ENCODE data around the gene MEIOSIN.
A peak's percentile ranks its signal among the peaks of the same experiment; 100 is the strongest.
"Not testable (repeated sequence)": the region's sequence is repeated elsewhere in the genome, so short reads cannot be mapped to it uniquely, and the experiment has no call there.

Gene MEIOSIN, protein sequence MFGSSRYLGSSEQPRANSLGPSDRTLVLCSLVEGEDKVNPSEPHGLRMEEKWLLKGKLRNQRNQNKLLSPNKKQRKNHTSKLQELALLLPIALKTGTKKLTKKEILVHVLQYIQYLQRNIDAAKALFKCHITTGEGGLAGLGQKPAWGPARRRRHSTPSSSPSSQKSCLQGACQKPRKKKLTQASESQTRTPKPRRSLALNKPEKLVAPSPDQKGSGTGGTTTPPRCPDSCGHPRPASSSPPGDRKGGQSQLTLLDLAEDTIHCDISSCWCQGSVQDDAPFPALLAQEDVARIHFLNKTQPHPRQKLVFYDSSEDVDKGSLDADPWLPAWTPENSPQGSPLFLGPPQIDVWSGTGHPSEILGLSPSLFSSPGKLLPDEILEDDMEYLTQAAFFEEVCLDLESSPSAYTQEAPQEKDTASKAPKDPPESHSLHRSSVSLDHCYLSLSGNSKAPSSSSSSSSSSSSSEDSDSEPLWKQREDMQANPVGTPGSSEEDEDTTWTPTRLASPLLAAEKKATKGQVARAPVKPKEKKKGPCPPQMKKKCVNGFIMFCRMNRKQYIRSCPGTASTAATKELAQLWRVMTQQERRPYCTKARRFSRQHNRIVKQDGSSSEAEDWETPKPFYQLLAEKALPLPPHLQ

DNA sequence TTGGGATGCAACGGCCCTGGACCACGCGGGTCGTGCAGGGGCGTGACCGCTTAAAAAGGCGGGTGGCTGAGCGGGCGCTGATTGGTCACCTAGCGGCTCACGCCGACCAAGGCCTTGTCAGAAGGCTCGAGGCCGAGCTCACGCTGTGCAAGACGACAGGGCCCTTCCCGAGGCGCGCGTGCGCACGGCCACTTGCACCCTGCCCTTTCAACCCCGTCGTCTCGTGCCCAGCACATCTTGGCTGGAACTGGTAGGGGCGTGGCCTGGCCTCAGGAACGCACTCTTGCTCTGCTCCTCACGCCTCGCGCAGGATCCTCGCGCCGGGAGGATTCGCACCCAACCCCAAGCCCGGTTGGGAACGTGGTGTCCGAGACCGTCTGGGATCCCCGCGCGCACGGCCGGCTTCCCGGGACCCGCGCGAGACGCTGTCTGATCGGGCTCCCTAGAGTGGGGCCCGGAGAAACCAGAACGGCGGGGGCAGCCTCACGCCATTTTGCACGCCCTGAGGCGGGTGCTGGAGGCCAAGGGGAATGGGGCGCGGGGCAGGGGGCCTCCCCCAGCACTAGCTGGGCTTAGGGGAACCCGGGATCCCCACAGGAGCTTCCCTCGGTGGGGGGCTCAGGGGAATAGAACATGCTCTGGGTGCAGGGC, at the start of gene MEIOSIN:
Gene MEIOSIN (plus strand): TSS at position 280 of the 651 bp plus-strand sequence. CDS start 1,938 bp downstream, outside the sequence.
- no peak for DNase-seq (ENCODE audit: low read depth in 2 of 2)

- not testable (repeated sequence) for DNase-seq (ENCODE audit: low read depth in 2 of 2)
Observed at GRCh38 chr19:45685045-45685444, 48.2 kb upstream of the MEIOSIN start.

DNA sequence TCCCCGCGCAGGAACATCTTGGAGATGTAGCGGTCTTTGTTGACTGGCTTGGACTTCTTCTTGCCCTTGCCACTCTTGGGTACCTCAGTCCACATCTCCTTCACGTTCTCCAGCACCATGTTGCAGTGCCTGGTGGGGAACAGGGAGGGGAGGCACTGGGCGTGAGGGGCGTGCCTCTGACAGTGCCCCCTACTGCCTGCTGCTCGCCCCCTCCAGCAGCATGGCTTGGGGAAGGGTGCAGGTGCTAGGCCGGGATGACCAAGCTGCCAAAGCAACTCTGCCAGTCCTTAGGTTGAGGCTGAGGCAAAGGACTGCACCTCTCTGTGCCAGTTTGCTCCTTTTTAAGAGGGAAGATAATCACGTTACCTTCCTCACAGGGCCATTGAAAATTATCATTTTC, 45.6 kb upstream of the MEIOSIN start:
- DNase-seq (ENCODE audit: low read depth in 2 of 2), result no peak

- DNase-seq (ENCODE audit: low read depth in 2 of 2), result peak; percentile 87 to 88
Observed at GRCh38 chr19:45691516-45692186, 41.6 kb upstream of the MEIOSIN start, which contains the start of gene SNRPD2. TSS of gene SNRPD2 (minus strand) at chr19:45691953. CDS start at chr19:45691888, 65 bp downstream.

DNA sequence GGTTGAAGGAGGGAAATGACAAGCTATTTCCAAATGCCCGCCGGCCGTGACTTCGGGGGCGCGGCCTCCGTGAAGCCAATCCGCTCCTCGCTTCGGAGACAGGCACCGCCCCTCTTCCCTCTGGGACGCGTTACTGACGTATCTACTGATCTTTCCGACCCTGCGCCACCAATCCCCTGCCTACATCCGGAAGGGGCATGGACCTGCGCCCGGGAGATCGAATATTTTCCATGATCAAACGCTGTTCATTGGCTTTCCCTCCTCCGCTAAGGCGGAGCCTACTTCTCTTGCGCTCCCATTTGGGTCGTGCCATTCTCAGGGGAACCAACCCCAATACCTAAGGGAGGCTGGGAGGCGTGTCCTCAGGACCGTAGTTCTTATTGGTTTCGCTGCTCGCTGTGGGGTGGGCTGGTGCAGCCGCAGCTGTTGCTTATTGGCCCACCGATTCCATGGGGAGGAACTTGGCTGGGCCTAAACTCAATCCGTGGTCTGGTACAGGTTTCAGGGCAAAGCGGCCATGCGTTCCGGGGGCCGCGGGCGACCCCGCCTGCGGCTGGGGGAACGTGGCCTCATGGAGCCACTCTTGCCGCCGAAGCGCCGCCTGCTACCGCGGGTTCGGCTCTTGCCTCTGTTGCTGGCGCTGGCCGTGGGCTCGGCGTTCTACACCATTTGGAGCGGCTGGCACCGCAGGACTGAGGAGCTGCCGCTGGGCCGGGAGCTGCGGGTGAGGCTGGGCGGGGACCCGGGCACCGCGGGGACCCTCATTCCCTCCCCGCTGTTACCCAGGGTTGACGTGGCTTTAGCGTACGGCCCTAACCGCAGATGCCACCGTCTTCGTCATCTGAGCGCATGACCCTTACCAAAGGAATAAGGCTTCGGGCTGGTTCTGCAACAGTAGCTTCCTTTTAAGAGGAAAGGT, 40.8 kb upstream of the MEIOSIN start, which contains the start of gene QPCTL:
Gene QPCTL (plus strand): TSS at position 480 of the 919 bp plus-strand sequence. CDS start 38 bp downstream, at position 518.
- DNase-seq (ENCODE audit: low read depth in 2 of 2), result peak; percentile 93

GRCh38 chr19:45693106-45693788, 40.0 kb upstream of the MEIOSIN start:
- DNase-seq (ENCODE audit: low read depth in 2 of 2), result peak; percentile 69 to 78

DNA sequence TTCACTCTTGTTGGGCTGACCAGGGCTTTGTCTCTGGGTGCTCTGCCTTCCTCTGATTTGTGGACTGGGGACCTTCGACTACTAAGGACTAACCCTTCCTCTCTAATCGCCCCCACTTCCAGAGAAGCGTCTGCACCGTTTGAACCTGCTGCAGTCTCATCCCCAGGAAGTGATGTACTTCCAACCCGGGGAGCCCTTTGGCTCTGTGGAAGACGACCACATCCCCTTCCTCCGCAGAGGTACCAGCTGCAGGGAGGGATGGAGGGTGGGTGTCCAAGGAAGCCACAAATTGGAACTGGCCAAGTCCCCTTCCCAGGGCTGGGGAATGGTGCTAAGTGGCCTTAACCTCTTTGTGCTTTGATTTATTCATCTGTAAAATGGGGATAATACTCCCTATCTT, 31.6 kb upstream of the MEIOSIN start:
- DNase-seq (ENCODE audit: low read depth in 2 of 2), result no peak

- DNase-seq (ENCODE audit: low read depth in 2 of 2), result no peak
Observed at GRCh38 chr19:45705115-45705514, 28.1 kb upstream of the MEIOSIN start.

DNA sequence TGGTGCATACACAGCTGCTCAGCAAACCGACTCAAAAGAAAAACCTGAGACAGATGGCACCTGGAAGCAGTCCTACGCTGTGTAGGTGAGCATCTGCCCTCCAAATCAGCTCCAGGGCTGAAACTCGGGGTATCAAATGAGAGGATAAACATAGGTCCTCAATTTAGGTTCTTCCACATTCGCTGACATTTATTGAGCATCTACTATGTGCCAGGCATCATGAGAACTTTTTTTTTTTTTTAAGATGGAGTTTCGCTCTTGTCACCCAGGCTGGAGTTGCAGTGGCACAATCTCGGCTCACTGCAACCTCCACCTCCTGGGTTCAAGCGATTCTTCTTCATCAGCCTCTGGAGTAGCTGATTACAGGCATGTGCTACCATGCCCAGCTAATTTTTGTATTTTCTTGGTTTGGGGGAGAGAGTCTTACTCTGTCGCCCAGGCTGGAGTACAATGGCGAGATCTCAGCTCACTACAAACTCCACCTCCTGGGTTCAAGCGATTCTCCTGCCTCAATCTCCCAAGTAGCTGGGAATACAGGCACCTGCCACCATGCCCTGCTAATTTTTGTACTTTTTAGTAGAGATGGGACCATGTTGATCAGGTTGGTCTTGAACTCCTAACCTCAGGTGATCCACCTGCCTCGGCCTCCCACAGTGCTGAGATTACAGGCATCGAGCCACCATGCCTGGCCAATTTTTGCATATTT, 27.4 kb upstream of the MEIOSIN start:
- DNase-seq (ENCODE audit: low read depth in 2 of 2), result no peak

- no peak for DNase-seq (ENCODE audit: low read depth in 2 of 2)
Observed at GRCh38 chr19:45710356-45711130, 22.7 kb upstream of the MEIOSIN start.

- DNase-seq (ENCODE audit: low read depth in 2 of 2), result no peak
Observed at GRCh38 chr19:45711851-45712698, 21.2 kb upstream of the MEIOSIN start.

- no peak for DNase-seq (ENCODE audit: low read depth in 2 of 2)
Observed at GRCh38 chr19:45712699-45713067, 20.6 kb upstream of the MEIOSIN start.

DNA sequence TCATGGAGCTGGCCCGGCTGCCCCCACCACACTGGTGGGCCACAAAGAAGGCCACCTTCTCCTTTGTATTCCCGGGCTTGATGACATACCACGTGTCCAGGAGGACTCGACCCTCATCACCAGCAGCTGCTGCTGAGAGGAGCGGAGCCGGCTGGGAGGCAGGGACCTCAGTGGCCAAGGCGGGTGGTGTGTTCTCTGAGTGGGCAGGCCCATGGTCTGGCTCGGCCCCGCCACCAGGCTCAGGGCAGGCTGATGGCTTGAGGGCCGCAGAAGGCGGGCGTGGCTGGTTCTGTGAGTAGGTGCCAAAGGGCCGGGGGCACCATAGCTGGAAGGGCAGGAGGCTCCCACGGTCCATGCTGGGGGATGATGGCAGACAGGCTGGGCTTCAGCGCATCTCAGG, 20.1 kb upstream of the MEIOSIN start:
- no peak for DNase-seq (ENCODE audit: low read depth in 2 of 2)

DNA sequence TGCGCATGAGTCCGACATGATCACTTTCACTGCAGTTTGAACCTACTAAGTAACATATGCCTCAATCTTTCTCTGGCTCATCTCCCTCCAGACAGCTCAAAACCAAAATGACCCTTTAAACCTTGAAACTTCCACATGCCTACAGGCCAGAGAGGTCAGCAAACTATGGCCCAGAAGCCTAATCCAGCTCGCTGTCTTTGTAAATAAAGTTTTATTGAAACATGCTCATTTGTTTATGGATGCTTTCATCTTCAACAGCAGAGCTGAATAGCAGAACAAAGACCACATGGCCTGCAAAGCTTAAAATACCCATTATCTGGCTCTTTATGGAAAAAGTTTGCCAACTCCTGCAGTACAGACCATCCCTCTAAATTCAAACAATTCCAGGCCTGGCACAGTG, 18.1 kb upstream of the MEIOSIN start:
- DNase-seq (ENCODE audit: low read depth in 2 of 2), result no peak

DNA sequence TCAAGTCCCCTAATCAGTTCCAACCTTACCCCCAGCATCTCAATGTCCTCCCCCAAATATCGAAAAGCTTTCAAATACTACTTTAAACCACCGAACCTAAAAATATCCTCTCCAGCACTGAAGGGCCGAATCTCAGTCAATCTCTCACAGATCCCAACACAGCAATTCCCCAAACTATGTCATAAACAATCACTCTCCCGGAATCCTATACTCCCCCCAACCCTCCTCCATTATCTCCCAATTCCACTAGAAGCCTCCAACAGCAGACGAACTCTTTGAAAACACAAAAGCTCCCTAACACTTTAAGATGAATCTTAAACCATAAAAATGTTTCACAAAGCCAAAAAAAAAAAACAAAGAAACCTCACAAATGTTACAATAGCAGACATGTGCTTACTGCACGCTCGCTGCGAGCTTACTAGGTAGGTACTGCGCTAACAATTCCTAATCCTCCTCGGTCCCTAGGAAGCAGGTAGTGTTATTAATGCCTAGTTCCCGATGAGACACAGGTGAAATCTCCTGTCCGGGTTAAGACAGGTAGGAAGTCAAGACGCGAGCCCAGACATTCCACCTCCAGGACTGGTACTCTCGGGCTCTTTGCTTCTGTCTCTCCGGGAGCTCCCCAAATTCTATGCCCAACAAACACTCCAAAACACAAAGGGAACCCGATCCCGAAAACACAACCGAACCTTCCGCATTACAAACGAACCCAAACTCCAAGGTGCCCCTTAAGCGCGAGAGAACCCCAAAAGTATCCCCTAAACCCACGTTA, 16.7 kb upstream of the MEIOSIN start:
- no peak for DNase-seq (ENCODE audit: low read depth in 2 of 2)

DNA sequence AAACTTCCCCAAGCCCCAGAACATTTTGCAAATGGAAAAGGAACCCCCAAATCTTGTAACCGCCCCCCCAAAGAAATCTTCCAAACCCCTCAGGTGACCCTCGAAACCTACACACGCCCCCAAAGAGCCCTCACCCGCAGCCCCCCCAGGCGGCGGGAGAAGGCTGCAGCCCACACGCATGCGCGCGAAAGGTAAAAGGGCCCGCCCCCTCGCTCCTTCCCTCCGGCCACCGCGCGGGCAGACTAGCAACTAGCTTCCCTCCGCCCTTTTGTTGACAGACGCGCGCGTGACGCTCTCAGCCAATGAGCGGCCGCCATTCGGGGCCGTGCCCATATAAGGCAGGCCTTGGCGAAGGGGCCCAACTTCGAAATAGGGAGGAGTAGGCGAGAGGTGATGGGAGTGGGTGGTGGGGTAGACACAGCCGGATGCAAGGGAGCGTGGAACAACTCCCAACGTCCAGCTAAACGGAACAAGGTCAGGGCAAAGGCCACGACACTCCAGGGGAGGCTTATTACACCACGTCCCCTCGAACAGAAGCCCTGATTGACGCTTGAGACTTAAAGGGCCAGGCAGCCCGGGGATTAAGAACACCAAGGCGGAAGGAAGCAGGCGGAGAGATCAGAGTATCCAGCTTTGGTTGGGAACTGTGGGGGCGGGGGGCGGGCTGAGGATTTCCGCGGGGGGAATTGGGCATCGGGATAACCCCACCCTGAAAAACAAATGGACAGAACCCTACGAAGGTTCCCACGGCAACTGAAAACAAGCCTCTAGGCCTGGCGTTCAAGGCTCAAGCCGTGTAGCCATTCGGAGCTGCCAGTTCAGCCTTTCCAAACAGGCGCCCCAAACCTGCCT, 15.9 kb upstream of the MEIOSIN start:
- peak; percentile 97 for DNase-seq (ENCODE audit: low read depth in 2 of 2)

Measured in stimulated activated CD8-positive, alpha-beta memory T cell treated with anti-CD3 and anti-CD28 coated beads, Interleukin-2, amount 100 ng/mL, for 48 hours (primary cell).